Thoracic aorta (tissue), 2 donors: ENCODE measurements around the gene CTBP2. TPM values are rescaled to one million over a fixed set of nuclear protein-coding genes. Genes with fewer than 3 reads are reported as not detected.

Experiments used
- ATAC-seq: fragments of 150-250 bp; one replicate; pipeline ENCODE4 v1.8.0; 2017; ENCODE audit warnings: low read depth; ENCODE audit not compliant: insufficient number of reproducible peaks, low FRiP score
- DNase-seq: peaks from one replicate; pipeline ENCODE4 v3.0.0-alpha.2; 2020; ENCODE audit warnings: low spot score
- H3K27ac ChIP-seq, 2 donors: fragments of 200-600 bp; sonication (generic); 1 replicate in 1 of 2; 2 replicates in 1 of 2; pipeline ENCODE4 v1.5.1; 2016; ENCODE audit warnings: mild to moderate bottlenecking in 2 of 2, moderate library complexity in 2 of 2
- H3K27me3 ChIP-seq: fragments of 200-600 bp; sonication (generic); replicated peaks from 2 replicates; pipeline ENCODE4 v1.6.0; 2016; ENCODE audit warnings: mild to moderate bottlenecking; ENCODE audit not compliant: insufficient read depth
- H3K36me3 ChIP-seq: fragments of 200-600 bp; sonication (generic); one replicate; pipeline ENCODE4 v1.5.1; 2016
- H3K4me1 ChIP-seq, 2 donors: fragments of 200-600 bp; sonication (generic); 1 replicate in 1 of 2; 2 replicates in 1 of 2; pipeline versions ENCODE4 v1.5.1 to v1.6.0; 2016; ENCODE audit warnings: low read depth in 2 of 2, mild to moderate bottlenecking in 1 of 2; ENCODE audit not compliant: control insufficient read depth in 1 of 2
- H3K4me3 ChIP-seq: fragments of 200-600 bp; sonication (generic); 2 replicates; pipeline ENCODE4 v1.5.1; 2016; ENCODE audit warnings: mild to moderate bottlenecking
- H3K9me3 ChIP-seq: fragments of 200-600 bp; sonication (generic); 2 replicates; pipeline ENCODE4 v1.5.1; 2016
- total RNA-seq, 2 donors: library from RNA; depleted of rRNA; stranded (reverse); fragments of >200 nt; gene quantifications; one replicate each; pipeline versions ENCODE4 v1.1.0 to v1.2.3, GENCODE V29; 2016
- TF ChIP-seq, protein P1 (sequence below): fragments of 200-600 bp; sonication (generic); IDR thresholded peaks from one replicate; pipeline ENCODE4 v1.5.1; 2019; ENCODE audit warnings: antibody characterized with exemption

The CTBP2 gene
- total RNA-seq, 2 donors from 2014 or later: 62.8 to 80.6 TPM

GRCh38 chr10:124952123-124952522, 208.2 kb downstream of the CTBP2 start:
- Histone ChIP-seq H3K4me3 (no peak overlapping the region), H3K9me3 (no peaks in the 10 kb centered on the region), H3K27me3 (no peaks in the 10 kb centered on the region), H3K36me3 (no peaks in the 10 kb centered on the region), H3K27ac (no peak overlapping the region), H3K4me1 (peaks cover 7 to 31% of the 10 kb centered on the region in 2 donors)
- TF ChIP-seq, protein P1, sequence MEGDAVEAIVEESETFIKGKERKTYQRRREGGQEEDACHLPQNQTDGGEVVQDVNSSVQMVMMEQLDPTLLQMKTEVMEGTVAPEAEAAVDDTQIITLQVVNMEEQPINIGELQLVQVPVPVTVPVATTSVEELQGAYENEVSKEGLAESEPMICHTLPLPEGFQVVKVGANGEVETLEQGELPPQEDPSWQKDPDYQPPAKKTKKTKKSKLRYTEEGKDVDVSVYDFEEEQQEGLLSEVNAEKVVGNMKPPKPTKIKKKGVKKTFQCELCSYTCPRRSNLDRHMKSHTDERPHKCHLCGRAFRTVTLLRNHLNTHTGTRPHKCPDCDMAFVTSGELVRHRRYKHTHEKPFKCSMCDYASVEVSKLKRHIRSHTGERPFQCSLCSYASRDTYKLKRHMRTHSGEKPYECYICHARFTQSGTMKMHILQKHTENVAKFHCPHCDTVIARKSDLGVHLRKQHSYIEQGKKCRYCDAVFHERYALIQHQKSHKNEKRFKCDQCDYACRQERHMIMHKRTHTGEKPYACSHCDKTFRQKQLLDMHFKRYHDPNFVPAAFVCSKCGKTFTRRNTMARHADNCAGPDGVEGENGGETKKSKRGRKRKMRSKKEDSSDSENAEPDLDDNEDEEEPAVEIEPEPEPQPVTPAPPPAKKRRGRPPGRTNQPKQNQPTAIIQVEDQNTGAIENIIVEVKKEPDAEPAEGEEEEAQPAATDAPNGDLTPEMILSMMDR: no peak
- ATAC-seq (no peak), DNase-seq (no peak)

DNA sequence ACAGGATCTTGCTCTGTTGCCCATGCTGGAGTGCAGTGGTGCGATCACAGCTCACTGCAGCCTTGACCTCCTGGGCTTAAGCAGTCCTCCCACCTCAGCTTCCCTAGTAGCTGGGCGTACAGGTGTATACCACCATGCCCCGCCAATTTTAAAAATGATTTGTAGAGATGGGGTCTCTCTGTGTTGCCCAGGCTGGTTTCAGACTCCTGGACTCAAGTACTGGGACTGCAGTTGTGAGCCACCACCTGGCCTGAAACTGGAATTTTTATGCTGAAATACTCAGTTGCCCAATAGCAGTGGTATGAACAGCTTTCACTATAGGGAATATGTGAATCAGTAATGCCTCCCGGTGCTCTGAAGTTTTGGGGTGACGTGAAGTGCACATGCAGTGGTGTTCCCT, 210.8 kb downstream of the CTBP2 start:
- H3K4me1 ChIP-seq: peaks cover 13 to 33% of the 10 kb centered on the region in 2 donors
- ATAC-seq (no peak), DNase-seq (no peak)
- TF ChIP-seq, protein P1: no peak
- no peak overlapping the region for H3K27ac ChIP-seq
- no peaks in the 10 kb centered on the region for H3K27me3 ChIP-seq
- H3K4me3 ChIP-seq: no peak overlapping the region
- H3K9me3 ChIP-seq: no peaks in the 10 kb centered on the region
- H3K36me3 ChIP-seq: no peaks in the 10 kb centered on the region

GRCh38 chr10:124946945-124947344, 213.4 kb downstream of the CTBP2 start:
- DNase-seq (no peak), ATAC-seq (no peak)
- TF ChIP-seq, protein P1: no peak
- no peaks in the 10 kb centered on the region for H3K9me3 ChIP-seq
- H3K27ac ChIP-seq: no peak overlapping the region
- no peaks in the 10 kb centered on the region for H3K36me3 ChIP-seq
- peaks cover 36 to 57% of the 10 kb centered on the region in 2 donors for H3K4me1 ChIP-seq
- H3K27me3 ChIP-seq: no peaks in the 10 kb centered on the region
- H3K4me3 ChIP-seq: no peak overlapping the region

GRCh38 chr10:124944982-124945381, 215.4 kb downstream of the CTBP2 start:
- H3K9me3 ChIP-seq: no peaks in the 10 kb centered on the region
- no peaks in the 10 kb centered on the region for H3K27me3 ChIP-seq
- no peak overlapping the region for H3K27ac ChIP-seq
- peaks cover 45 to 72% of the 10 kb centered on the region in 2 donors for H3K4me1 ChIP-seq
- ATAC-seq: no peak
- no peak for DNase-seq
- TF ChIP-seq, protein P1: no peak
- no peak overlapping the region for H3K4me3 ChIP-seq
- H3K36me3 ChIP-seq: no peaks in the 10 kb centered on the region

DNA sequence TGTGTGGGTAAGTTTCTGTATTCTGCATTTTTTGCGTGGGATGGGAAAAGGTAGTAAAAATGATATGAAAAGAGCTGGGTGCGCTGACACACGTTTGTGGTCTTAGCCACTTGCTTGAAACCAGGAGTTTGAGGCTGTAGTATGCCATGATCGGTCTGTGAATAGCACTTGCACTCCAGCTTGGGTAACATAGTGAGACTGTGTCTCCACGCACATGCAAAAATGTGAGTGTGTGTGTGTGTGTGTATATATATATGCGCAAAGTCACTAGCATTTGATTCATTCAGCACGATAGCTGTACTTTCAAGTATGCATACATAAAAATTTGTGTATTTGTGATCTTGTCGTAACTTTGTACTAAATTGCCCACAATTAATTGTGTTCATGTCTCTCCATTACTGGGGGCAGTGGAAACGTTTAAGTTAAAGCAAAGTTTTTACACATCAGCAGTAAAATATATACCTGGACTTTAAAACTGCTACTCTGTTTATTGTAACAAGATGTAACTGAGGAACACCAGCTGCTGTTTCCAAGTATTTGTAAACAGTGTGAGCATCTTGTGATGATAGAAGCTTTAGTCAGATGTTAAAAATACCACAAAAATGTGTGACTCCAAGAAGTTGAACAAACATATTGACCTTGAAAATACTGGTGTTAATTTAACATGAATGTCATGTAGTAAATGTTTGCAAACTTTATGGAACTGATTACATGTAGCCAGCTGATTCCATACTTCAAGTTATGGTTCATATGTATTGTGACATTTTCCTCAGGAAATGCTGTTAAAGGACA, 216.9 kb downstream of the CTBP2 start:
- ATAC-seq (no peak), DNase-seq (no peak)
- peaks cover 47 to 74% of the 10 kb centered on the region in 2 donors for H3K4me1 ChIP-seq
- H3K27ac ChIP-seq: no peak overlapping the region
- TF ChIP-seq, protein P1: no peak
- no peaks in the 10 kb centered on the region for H3K27me3 ChIP-seq
- no peaks in the 10 kb centered on the region for H3K9me3 ChIP-seq
- no peak overlapping the region for H3K4me3 ChIP-seq
- H3K36me3 ChIP-seq: no peaks in the 10 kb centered on the region
